Heart left ventricle (tissue), 13 donors: ENCODE measurements around the gene MPPED1.

Experiments used
- CTCF ChIP-seq, 12 donors: fragments of 200-600 bp; sonication (generic) in 4 of 12; IDR thresholded peaks; one replicate each; pipeline versions ENCODE4 v1.5.0 to v1.8.0; 2018 to 2022; ENCODE audit warnings: antibody characterized with exemption in 12 of 12, mild to moderate bottlenecking in 5 of 12
- POLR2A ChIP-seq, 2 donors: fragments of 450-650 bp; IDR thresholded peaks; one replicate each; pipeline ENCODE4 v1.6.1; 2017; ENCODE audit warnings: antibody characterized with exemption in 2 of 2, mild to moderate bottlenecking in 2 of 2, moderate library complexity in 2 of 2
- donor health status: ischemic (EF 13 %, LVEDD 7.1; RV severe dilation, severe dysfunction).
- donor health status: DM: no; HTN: yes; CAD: no.
- donor health status: DM: no; HTN: no; CAD: no.
- donor health status: ischemic (EF 25% LVEDD 6.9; RV normal size, moderate dysfunction).
- donor health status: ischemic (EF 25% LVEDD 5.7; RV mildly dilated, moderate dysfunction).
- donor health status: ischemic (EF 35%, LVEDD 5.7; RV mildly dilated, moderate dysfunction).
- donor health status: nonischemic (EF 11% LVEDD 7.7; RV severe dilation, severe dysfunction).
- donor health status: DM: yes; HTN: yes; CAD: no.
- donor health status: PGD.
- donor health status: ischemic (EF 29% LVEDD 5.4; RV normal size, mild dysfunction).
- donor health status: nonischemic (EF 23%, LVEDD 6.1; RV moderate dilation, normal function).

- TF ChIP-seq CTCF (IDR thresholded peaks at IDR 0.05) (no peak), POLR2A (IDR thresholded peaks at IDR 0.05) (no peak)
These were observed 73.8 kb downstream of the MPPED1 start for GRCh38 chr22:43485502-43486089.
